ENCODE measurements around the gene SLC38A1. TPM values are rescaled to one million over a fixed set of nuclear protein-coding genes. Genes with fewer than 3 reads are reported as not detected.
"Not testable (repeated sequence)": the region's sequence is repeated elsewhere in the genome, so short reads cannot be mapped to it uniquely, and the experiment has no call there.

Gene SLC38A1
- total RNA-seq, 4 donors from 2014 or later: 41.9 to 82.3 (median 49.8) TPM

- Histone ChIP-seq H3K27me3 (no peaks in the 10 kb centered on the region), H3K27ac (no peak overlapping the region), H3K4me3 (no peak overlapping the region), H3K36me3 (peaks cover 0 to 79% (median 0%) of the 10 kb centered on the region in 3 donors), H3K4me1 (no peaks in the 10 kb centered on the region), H3K9me3 (no peaks in the 10 kb centered on the region)
- no peak for DNase-seq
- TF ChIP-seq POLR2A (IDR thresholded peaks at IDR 0.05) (no peak), CTCF (IDR thresholded peaks at IDR 0.05) (no peak)
Observed at GRCh38 chr12:46201284-46201789, 67.5 kb downstream of the SLC38A1 start.

- no peaks in the 10 kb centered on the region for H3K27me3 ChIP-seq
- peaks cover 0 to 79% (median 0%) of the 10 kb centered on the region in 3 donors for H3K36me3 ChIP-seq
- H3K9me3 ChIP-seq: no peaks in the 10 kb centered on the region
- no peak for TF ChIP-seq POLR2A (IDR thresholded peaks at IDR 0.05)
- no peak for TF ChIP-seq CTCF (IDR thresholded peaks at IDR 0.05)
- no peak overlapping the region for H3K27ac ChIP-seq
- DNase-seq: no peak
- no peaks in the 10 kb centered on the region for H3K4me1 ChIP-seq
- H3K4me3 ChIP-seq: no peak overlapping the region
Observed at GRCh38 chr12:46200551-46200950, 68.3 kb downstream of the SLC38A1 start.

GRCh38 chr12:46198913-46199312 is 69.9 kb downstream of the SLC38A1 start:
- Histone ChIP-seq H3K4me3 (no peak overlapping the region), H3K4me1 (no peaks in the 10 kb centered on the region), H3K27me3 (no peaks in the 10 kb centered on the region), H3K27ac (no peak overlapping the region), H3K36me3 (peaks cover 0 to 78% (median 0%) of the 10 kb centered on the region in 3 donors), H3K9me3 (no peaks in the 10 kb centered on the region)
- DNase-seq: no peak
- TF ChIP-seq CTCF (IDR thresholded peaks at IDR 0.05) (no peak), POLR2A (IDR thresholded peaks at IDR 0.05) (no peak)

- Histone ChIP-seq H3K4me1 (no peaks in the 10 kb centered on the region), H3K27me3 (no peaks in the 10 kb centered on the region), H3K9me3 (no peaks in the 10 kb centered on the region), H3K36me3 (peaks cover 0 to 68% (median 0%) of the 10 kb centered on the region in 3 donors), H3K4me3 (no peak overlapping the region), H3K27ac (no peak overlapping the region)
- TF ChIP-seq POLR2A (IDR thresholded peaks at IDR 0.05) (no peak), CTCF (IDR thresholded peaks at IDR 0.05) (no peak)
- no peak for DNase-seq
Observed at GRCh38 chr12:46197883-46198282, 71.0 kb downstream of the SLC38A1 start.

- H3K9me3 ChIP-seq, H3K27me3 ChIP-seq, DNase-seq, H3K27ac ChIP-seq, H3K36me3 ChIP-seq, H3K4me3 ChIP-seq: not testable (repeated sequence)
- H3K4me1 ChIP-seq: peaks cover 0 to 18% (median 0%) of the 10 kb centered on the region in 4 donors
Observed at GRCh38 chr12:46190533-46190932, 78.3 kb downstream of the SLC38A1 start.

GRCh38 chr12:46188170-46188569 is 80.7 kb downstream of the SLC38A1 start:
- H3K36me3 ChIP-seq: no peaks in the 10 kb centered on the region
- H3K4me1 ChIP-seq: peaks cover 0 to 18% (median 0%) of the 10 kb centered on the region in 4 donors
- H3K27me3 ChIP-seq: no peaks in the 10 kb centered on the region
- no peak overlapping the region for H3K27ac ChIP-seq
- DNase-seq: no peak
- no peaks in the 10 kb centered on the region for H3K9me3 ChIP-seq
- TF ChIP-seq CTCF (IDR thresholded peaks at IDR 0.05) (no peak), POLR2A (IDR thresholded peaks at IDR 0.05) (no peak)
- no peak overlapping the region for H3K4me3 ChIP-seq
